Cardiac muscle cell (in vitro differentiated cells and primary cell): Measurements from ENCODE around the gene NEK2. TPM values are rescaled to one million over a fixed set of nuclear protein-coding genes. Genes with fewer than 3 reads are reported as not detected.

Source experiments
- DNase-seq, 2 donors: peaks; one replicate each; pipeline versions ENCODE4 v3.0.0 to v3.0.0-alpha.2; 2010 to 2017; ENCODE audit warnings: low read depth in 1 of 2, low spot score in 1 of 2
- H3K27ac ChIP-seq: fragments of 200-600 bp; sonication (generic); 2 replicates; pipeline ENCODE4 v1.5.1; 2016
- H3K27me3 ChIP-seq: fragments of 200-600 bp; sonication (generic); 2 replicates; pipeline ENCODE4 v1.6.0; 2016; ENCODE audit warnings: control low read depth
- H3K36me3 ChIP-seq: fragments of 200-600 bp; sonication (generic); 2 replicates; pipeline ENCODE4 v1.5.1; 2016; ENCODE audit warnings: control low read depth
- H3K4me1 ChIP-seq: fragments of 200-600 bp; sonication (generic); 2 replicates; pipeline ENCODE4 v1.8.1; 2017; ENCODE audit warnings: low read depth, mild to moderate bottlenecking, mixed run types
- H3K4me3 ChIP-seq: fragments of 200-600 bp; sonication (generic); 2 replicates; pipeline ENCODE4 v1.5.1; 2016; ENCODE audit warnings: mild to moderate bottlenecking
- H3K9me3 ChIP-seq: fragments of 200-600 bp; sonication (generic); 2 replicates; pipeline ENCODE4 v1.5.1; 2017; ENCODE audit warnings: low read depth, mild to moderate bottlenecking, control low read depth
- polyA plus RNA-seq: library from polyadenylated mRNA; unstranded; fragments of >200 nt; fragmentation: Nextera tagmentation; extraction: Ambion mirVana; gene quantifications from 2 replicates; pipeline ENCODE4 v1.2.1, GENCODE V29; 2016
- total RNA-seq: library from RNA; depleted of rRNA; stranded (reverse); fragments of >200 nt; gene quantifications from 2 replicates; pipeline ENCODE4 v1.2.3, GENCODE V29; 2016
- TF ChIP-seq, protein P1 (sequence below): IDR thresholded peaks from 2 replicates; pipeline ENCODE4 v1.5.1; 2012; ENCODE audit warnings: low read depth, mild to moderate bottlenecking, low read length

NEK2 gene
- total and polyA plus RNA-seq, 2 experiments from 2014 or later = 6.7 to 51.2 TPM

DNA sequence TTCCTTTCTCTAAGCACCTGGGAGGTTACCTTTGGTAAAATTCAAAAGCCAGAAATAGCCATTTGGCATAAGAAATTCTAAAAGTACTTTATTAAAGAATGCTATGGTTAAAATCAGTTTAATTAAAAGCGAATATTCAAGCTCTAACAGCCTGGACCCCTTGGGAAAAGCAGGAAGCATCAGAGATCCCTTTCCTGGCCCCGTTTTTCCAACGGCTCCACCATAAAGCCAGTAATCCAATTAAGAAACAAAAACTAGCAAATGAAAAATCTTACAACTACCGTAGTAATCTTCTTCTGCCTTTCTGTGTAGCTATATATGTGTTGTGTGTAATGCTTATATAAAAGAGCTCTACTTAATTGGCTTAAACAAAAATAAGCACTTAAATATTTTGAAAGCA is 33.5 kb upstream of the NEK2 start:
- Histone ChIP-seq H3K4me3 (no peak overlapping the region), H3K4me1 (no peaks in the 10 kb centered on the region), H3K27me3 (no peaks in the 10 kb centered on the region), H3K36me3 (no peaks in the 10 kb centered on the region), H3K27ac (no peak overlapping the region), H3K9me3 (no peaks in the 10 kb centered on the region)
- TF ChIP-seq, protein P1, sequence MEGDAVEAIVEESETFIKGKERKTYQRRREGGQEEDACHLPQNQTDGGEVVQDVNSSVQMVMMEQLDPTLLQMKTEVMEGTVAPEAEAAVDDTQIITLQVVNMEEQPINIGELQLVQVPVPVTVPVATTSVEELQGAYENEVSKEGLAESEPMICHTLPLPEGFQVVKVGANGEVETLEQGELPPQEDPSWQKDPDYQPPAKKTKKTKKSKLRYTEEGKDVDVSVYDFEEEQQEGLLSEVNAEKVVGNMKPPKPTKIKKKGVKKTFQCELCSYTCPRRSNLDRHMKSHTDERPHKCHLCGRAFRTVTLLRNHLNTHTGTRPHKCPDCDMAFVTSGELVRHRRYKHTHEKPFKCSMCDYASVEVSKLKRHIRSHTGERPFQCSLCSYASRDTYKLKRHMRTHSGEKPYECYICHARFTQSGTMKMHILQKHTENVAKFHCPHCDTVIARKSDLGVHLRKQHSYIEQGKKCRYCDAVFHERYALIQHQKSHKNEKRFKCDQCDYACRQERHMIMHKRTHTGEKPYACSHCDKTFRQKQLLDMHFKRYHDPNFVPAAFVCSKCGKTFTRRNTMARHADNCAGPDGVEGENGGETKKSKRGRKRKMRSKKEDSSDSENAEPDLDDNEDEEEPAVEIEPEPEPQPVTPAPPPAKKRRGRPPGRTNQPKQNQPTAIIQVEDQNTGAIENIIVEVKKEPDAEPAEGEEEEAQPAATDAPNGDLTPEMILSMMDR = no peak
- DNase-seq = no peak

DNA sequence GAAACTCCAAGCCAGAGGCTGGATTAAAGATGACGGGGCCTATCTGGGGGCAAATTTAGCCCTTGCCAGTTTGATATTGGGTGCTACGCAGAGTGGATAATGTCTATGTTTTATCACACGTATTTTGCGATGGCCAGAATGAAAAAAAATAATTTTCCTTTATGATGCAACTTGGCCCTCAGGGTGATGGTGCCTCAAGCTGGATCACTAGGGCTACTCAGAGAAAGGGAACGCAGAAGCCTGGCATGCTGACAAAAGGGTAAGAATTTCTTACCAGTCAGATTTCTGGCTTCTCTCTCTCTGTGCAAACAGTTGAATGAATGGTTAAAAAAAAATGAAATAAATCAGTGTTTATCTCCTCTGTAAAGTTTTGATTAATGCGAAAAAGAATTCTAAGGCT is 32.6 kb upstream of the NEK2 start:
- Histone ChIP-seq H3K27me3 (no peaks in the 10 kb centered on the region), H3K4me1 (no peaks in the 10 kb centered on the region), H3K36me3 (no peaks in the 10 kb centered on the region), H3K27ac (no peak overlapping the region), H3K4me3 (no peak overlapping the region), H3K9me3 (no peaks in the 10 kb centered on the region)
- DNase-seq = peak in 1 of 2 donors; percentile 4
- TF ChIP-seq, protein P1 = no peak

DNA sequence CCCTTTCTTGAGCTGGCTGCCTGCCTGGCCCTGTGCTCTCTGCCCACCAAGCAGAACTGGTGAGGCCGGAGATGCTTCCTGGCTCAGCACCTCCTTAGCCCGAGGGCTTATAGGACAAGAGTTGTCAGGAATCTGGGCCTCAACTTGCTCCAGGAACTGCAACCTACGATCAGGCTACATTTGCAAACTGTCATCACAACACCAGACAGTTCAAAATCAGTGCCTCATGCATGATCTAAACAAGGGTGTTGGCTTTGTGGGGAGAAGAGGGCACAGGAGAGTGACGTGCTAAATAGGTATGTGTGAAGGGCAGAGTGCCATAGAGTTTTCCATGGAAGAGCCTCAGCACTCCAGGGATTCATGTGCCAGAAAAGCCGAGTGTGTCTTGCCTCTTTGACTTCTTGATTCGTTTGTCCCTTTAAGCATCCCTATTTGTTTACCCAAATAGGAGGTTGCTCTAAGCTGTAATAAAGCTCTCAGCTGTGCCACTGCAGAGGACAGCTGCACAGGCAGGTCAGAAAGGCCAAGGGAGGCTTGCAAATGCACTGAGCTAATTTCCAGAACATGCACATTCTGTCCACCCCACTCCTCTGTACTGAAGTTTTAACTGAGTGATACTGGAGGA is 30.2 kb upstream of the NEK2 start:
- Histone ChIP-seq H3K4me1 (no peaks in the 10 kb centered on the region), H3K27me3 (no peaks in the 10 kb centered on the region), H3K9me3 (no peaks in the 10 kb centered on the region), H3K4me3 (no peak overlapping the region), H3K36me3 (no peaks in the 10 kb centered on the region), H3K27ac (no peak overlapping the region)
- TF ChIP-seq, protein P1 = no peak
- no peak for DNase-seq

DNA sequence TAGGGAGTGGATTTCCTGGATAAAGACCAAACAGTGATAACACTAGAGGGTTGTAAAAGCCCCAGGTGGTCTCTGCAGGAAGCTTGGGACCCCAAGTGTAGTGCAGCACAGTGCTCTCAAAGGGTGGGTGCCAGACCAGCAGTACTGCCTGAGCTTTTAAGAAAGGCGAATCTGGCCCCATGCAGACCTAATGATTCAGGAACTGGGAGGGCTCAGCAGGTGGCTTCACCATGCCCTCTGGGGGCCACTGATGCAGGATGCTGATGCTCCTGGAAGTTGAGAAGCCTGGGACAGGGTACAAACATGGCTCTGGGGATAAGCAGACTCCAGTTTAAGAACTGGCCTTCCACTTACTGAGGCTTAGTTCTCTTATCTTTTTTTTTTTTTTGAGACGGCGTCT is 29.1 kb upstream of the NEK2 start:
- no peaks in the 10 kb centered on the region for H3K4me1 ChIP-seq
- no peaks in the 10 kb centered on the region for H3K9me3 ChIP-seq
- H3K27me3 ChIP-seq = no peaks in the 10 kb centered on the region
- TF ChIP-seq, protein P1 = no peak
- H3K4me3 ChIP-seq = no peak overlapping the region
- no peaks in the 10 kb centered on the region for H3K36me3 ChIP-seq
- no peak overlapping the region for H3K27ac ChIP-seq
- no peak for DNase-seq

DNA sequence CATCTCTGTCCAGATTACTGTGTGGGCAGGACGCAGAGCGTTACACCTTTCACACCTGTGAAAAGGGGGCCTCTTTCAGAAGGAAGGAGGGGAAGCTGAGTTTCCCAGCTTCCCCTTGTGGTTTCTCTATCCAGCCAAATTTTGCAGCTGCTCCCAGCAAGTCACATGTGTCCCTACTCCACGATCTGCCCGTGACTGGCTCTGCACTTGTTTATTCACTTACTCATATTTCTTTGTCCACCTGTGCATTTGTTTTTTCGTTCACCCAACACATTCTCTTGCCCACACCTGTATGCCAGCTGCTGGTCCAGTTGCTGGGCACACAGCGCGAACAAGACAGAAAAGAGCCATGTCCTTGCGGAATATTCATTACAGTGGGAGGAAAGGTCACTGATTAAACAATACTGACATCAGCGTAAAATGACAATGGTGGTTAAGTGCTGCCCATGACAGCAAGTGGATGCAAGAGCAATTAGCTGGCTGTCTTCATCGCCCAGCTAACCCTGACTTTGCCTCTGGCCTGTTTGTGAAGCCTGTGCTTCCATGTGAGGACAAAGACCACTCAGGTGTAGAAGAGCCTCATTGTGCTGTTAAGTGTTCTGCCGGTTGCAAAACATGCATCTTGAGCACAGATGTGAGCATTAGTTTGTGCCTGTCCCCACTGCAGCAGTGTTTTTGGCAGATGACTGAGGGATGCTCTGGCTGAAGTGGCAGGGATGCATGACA is 28.6 kb upstream of the NEK2 start:
- Histone ChIP-seq H3K9me3 (no peaks in the 10 kb centered on the region), H3K4me1 (no peaks in the 10 kb centered on the region)
- DNase-seq = no peak

More for the DNA sequence above, 28.6 kb upstream of the NEK2 start:
- Histone ChIP-seq H3K4me3 (no peak overlapping the region), H3K36me3 (no peaks in the 10 kb centered on the region), H3K27ac (no peak overlapping the region), H3K27me3 (no peaks in the 10 kb centered on the region)
- TF ChIP-seq, protein P1 = no peak
